Mammary epithelial cell (primary cell): Measurements from ENCODE around the gene NCOA3.

Experiments used
- CTCF ChIP-seq, 2 donors: IDR thresholded peaks in 1 of 2; conservative IDR thresholded peaks in 1 of 2; 2 replicates each; pipeline ENCODE4 v1.5.1; 2011 to 2012; ENCODE audit warnings: inconsistent platforms in 2 of 2, low read length in 2 of 2, mild to moderate bottlenecking in 2 of 2, control low read depth in 1 of 2, low read depth in 1 of 2; ENCODE audit not compliant: insufficient read depth in 1 of 2; ENCODE audit errors: extremely low read depth in 1 of 2
- EZH2 ChIP-seq: IDR thresholded peaks from 2 replicates; pipeline ENCODE4 v1.6.1; 2012; ENCODE audit warnings: low read length, inconsistent platforms, borderline replicate concordance

- TF ChIP-seq CTCF (conservative IDR thresholded peaks at IDR 0.05 in 1 of 2, IDR thresholded peaks at IDR 0.05 in 1 of 2; ENCODE audit: extremely low read depth in 1 of 2, insufficient read depth in 1 of 2, low read depth in 1 of 2, low read length in 2 of 2) (no peak), EZH2 (no peak)
Observed at GRCh38 chr20:47660602-47660905, 158.9 kb downstream of the NCOA3 start.
